ENCODE measurements around the gene GEMIN2. TPM values are rescaled to one million over a fixed set of nuclear protein-coding genes. Genes with fewer than 3 reads are reported as not detected.

Gene GEMIN2
- total and polyA plus RNA-seq, 2 donors from 2014 or later: 13.8 to 17.2 TPM

DNA sequence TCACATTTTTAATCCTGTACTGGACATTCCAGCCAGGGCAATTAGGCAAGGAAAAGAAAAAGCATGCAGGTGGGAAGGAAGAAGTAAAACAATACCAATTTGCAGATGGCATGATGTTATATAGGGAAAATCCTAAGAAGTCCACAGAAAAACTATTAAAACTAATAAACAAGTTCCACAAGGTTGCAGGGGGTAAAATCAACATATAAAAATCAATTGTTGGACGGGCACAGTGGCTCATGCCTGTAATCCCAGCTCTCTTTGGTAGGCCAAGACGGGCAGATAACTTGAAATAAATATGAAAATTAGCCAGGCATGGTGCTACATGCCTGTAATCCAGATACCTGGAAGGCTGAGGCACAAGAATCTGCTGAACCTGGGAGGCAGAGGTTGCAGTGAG lies 43.0 kb upstream of the GEMIN2 start:
- no peaks in the 10 kb centered on the region for H3K27me3 ChIP-seq (ENCODE audit: control insufficient read depth, insufficient read depth, low read length)
- H3K36me3 ChIP-seq (ENCODE audit: control insufficient read depth in 2 of 3, insufficient read depth in 3 of 3, low read length in 3 of 3): peaks cover 3 to 28% (median 5%) of the 10 kb centered on the region in 3 donors
- no peaks in the 10 kb centered on the region for H3K4me1 ChIP-seq (ENCODE audit: control insufficient read depth in 2 of 3, insufficient read depth in 2 of 3, low read depth in 1 of 3, low read length in 3 of 3)
- H3K4me3 ChIP-seq (ENCODE audit: low read length in 3 of 3): no peak overlapping the region
- TF ChIP-seq, protein P1, sequence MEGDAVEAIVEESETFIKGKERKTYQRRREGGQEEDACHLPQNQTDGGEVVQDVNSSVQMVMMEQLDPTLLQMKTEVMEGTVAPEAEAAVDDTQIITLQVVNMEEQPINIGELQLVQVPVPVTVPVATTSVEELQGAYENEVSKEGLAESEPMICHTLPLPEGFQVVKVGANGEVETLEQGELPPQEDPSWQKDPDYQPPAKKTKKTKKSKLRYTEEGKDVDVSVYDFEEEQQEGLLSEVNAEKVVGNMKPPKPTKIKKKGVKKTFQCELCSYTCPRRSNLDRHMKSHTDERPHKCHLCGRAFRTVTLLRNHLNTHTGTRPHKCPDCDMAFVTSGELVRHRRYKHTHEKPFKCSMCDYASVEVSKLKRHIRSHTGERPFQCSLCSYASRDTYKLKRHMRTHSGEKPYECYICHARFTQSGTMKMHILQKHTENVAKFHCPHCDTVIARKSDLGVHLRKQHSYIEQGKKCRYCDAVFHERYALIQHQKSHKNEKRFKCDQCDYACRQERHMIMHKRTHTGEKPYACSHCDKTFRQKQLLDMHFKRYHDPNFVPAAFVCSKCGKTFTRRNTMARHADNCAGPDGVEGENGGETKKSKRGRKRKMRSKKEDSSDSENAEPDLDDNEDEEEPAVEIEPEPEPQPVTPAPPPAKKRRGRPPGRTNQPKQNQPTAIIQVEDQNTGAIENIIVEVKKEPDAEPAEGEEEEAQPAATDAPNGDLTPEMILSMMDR (IDR thresholded peaks at IDR 0.05; ENCODE audit: borderline replicate concordance, extremely low read depth, insufficient read depth): no peak
- no peak overlapping the region for H3K27ac ChIP-seq (ENCODE audit: low read depth in 2 of 2, low read length in 2 of 2)
- no peak overlapping the region for H3K9ac ChIP-seq (ENCODE audit: low read length in 3 of 3)
- FAIRE-seq (no peak), DNase-seq (no peak)
- no peaks in the 10 kb centered on the region for H3K9me3 ChIP-seq (ENCODE audit: control insufficient read depth in 2 of 3, insufficient read depth in 1 of 3, low read length in 3 of 3)
- intact Hi-C loops (cut with DNase I): no loop called here

DNA sequence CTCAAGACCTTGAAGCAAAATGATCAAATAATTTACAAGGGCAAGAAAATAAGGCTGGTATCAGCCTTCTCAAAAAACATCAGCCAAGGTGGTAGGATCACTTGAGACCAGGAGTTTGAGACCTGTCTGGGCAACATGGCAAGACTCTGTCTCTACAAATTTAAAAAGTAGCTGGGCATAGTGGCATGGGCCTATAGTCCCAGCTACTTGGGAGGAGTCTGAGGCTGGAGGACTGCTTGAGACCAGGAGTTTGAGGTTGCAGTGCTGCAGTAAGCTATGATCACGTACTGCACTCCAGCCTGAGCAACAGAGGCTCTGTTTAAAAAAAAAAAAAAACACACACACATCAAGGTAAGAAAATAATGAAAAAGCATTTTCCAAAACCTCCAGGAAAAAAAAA lies 33.2 kb upstream of the GEMIN2 start:
- no peak overlapping the region for H3K27ac ChIP-seq (ENCODE audit: low read depth in 2 of 2, low read length in 2 of 2)
- DNase-seq (no peak), FAIRE-seq (no peak)
- intact Hi-C loops (cut with DNase I): no loop called here
- no peaks in the 10 kb centered on the region for H3K9me3 ChIP-seq (ENCODE audit: control insufficient read depth in 2 of 3, insufficient read depth in 1 of 3, low read length in 3 of 3)
- peaks cover 4 to 24% (median 22%) of the 10 kb centered on the region in 3 donors for H3K36me3 ChIP-seq (ENCODE audit: control insufficient read depth in 2 of 3, insufficient read depth in 3 of 3, low read length in 3 of 3)
- TF ChIP-seq, protein P1 (IDR thresholded peaks at IDR 0.05; ENCODE audit: borderline replicate concordance, extremely low read depth, insufficient read depth): no peak
- H3K4me3 ChIP-seq (ENCODE audit: low read length in 3 of 3): no peak overlapping the region
- no peaks in the 10 kb centered on the region for H3K27me3 ChIP-seq (ENCODE audit: control insufficient read depth, insufficient read depth, low read length)
- H3K4me1 ChIP-seq (ENCODE audit: control insufficient read depth in 2 of 3, insufficient read depth in 2 of 3, low read depth in 1 of 3, low read length in 3 of 3): no peaks in the 10 kb centered on the region
- H3K9ac ChIP-seq (ENCODE audit: low read length in 3 of 3): no peak overlapping the region

DNA sequence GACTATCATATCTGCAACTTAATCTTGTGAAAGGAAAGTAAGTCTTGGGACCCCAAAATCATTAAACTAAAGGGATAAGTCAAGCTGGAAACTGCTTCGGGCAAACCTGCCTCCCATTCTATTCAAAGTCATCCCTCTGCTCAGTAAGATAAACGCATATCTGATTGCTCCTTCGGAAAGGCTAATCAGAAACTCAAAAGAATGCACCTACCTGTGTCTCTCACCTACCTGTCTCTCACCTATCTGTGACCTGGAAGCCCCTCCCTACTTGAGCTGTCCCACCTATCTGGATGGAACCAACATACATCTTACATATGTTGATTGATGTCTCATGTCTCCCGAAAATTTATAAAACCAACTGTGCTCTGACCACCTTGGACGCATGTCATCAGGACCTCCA lies 31.0 kb upstream of the GEMIN2 start:
- H3K9me3 ChIP-seq (ENCODE audit: control insufficient read depth in 2 of 3, insufficient read depth in 1 of 3, low read length in 3 of 3): no peaks in the 10 kb centered on the region
- H3K9ac ChIP-seq (ENCODE audit: low read length in 3 of 3): no peak overlapping the region
- peaks cover 4 to 27% (median 27%) of the 10 kb centered on the region in 3 donors for H3K36me3 ChIP-seq (ENCODE audit: control insufficient read depth in 2 of 3, insufficient read depth in 3 of 3, low read length in 3 of 3)
- no peak for DNase-seq
- FAIRE-seq: no peak
- intact Hi-C loops (cut with DNase I): no loop called here
- H3K27me3 ChIP-seq (ENCODE audit: control insufficient read depth, insufficient read depth, low read length): no peaks in the 10 kb centered on the region
- H3K4me3 ChIP-seq (ENCODE audit: low read length in 3 of 3): no peak overlapping the region
- H3K4me1 ChIP-seq (ENCODE audit: control insufficient read depth in 2 of 3, insufficient read depth in 2 of 3, low read depth in 1 of 3, low read length in 3 of 3): no peaks in the 10 kb centered on the region
- no peak overlapping the region for H3K27ac ChIP-seq (ENCODE audit: low read depth in 2 of 2, low read length in 2 of 2)
- TF ChIP-seq, protein P1 (IDR thresholded peaks at IDR 0.05; ENCODE audit: borderline replicate concordance, extremely low read depth, insufficient read depth): no peak

DNA sequence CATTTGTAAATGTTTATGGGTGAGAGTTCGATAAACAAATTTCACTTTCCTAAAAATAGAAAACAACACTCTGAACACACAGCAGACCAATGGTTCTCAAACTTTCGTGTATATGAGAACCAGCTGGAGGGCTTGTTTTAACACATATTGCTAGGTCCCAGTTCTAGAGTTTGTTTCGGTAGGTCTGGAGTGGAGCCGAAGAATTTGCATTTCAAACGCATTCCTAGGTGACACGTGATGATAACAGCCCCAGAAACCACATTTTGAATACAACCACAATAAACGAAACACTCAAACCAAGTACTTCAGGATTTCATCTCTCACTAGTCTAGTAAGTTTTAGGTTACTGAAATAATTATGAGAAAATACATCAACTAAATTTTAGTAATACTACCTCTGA lies 28.2 kb upstream of the GEMIN2 start:
- Histone ChIP-seq H3K27ac (ENCODE audit: low read depth in 2 of 2, low read length in 2 of 2) (no peak overlapping the region), H3K9ac (ENCODE audit: low read length in 3 of 3) (no peak overlapping the region), H3K4me1 (ENCODE audit: control insufficient read depth in 2 of 3, insufficient read depth in 2 of 3, low read depth in 1 of 3, low read length in 3 of 3) (no peaks in the 10 kb centered on the region), H3K36me3 (ENCODE audit: control insufficient read depth in 2 of 3, insufficient read depth in 3 of 3, low read length in 3 of 3) (peaks cover 4 to 39% (median 29%) of the 10 kb centered on the region in 3 donors), H3K4me3 (ENCODE audit: low read length in 3 of 3) (no peak overlapping the region), H3K9me3 (ENCODE audit: control insufficient read depth in 2 of 3, insufficient read depth in 1 of 3, low read length in 3 of 3) (no peaks in the 10 kb centered on the region), H3K27me3 (ENCODE audit: control insufficient read depth, insufficient read depth, low read length) (no peaks in the 10 kb centered on the region)
- intact Hi-C loops (cut with DNase I): no loop called here
- no peak for FAIRE-seq
- TF ChIP-seq, protein P1 (IDR thresholded peaks at IDR 0.05; ENCODE audit: borderline replicate concordance, extremely low read depth, insufficient read depth): no peak
- DNase-seq: no peak

Data from kidney (tissue), 14 donors.